CD14-positive monocyte (primary cell): Measurements from ENCODE around the gene EIF1. TPM values are rescaled to one million over a fixed set of nuclear protein-coding genes. Genes with fewer than 3 reads are reported as not detected.
"Not testable (repeated sequence)": the region's sequence is repeated elsewhere in the genome, so short reads cannot be mapped to it uniquely, and the experiment has no call there.

Source experiments
- DNase-seq, 3 donors: peaks; one replicate each; pipeline ENCODE4 v3.0.0-alpha.2; 2011 to 2022
- H2AFZ ChIP-seq: 2 replicates; pipeline ENCODE4 v1.6.0; 2012; ENCODE audit warnings: mild to moderate bottlenecking, low read depth, low read length, inconsistent platforms; ENCODE audit not compliant: insufficient read depth, poor library complexity, severe bottlenecking
- H3K27ac ChIP-seq, 2 donors: 1 replicate in 1 of 2; 2 replicates in 1 of 2; pipeline ENCODE4 v1.5.1; 2012 to 2013; ENCODE audit warnings: low read length in 2 of 2, control low read depth in 1 of 2, inconsistent platforms in 1 of 2, low read depth in 1 of 2, mild to moderate bottlenecking in 1 of 2
- H3K27me3 ChIP-seq, 2 donors: one replicate each; pipeline versions ENCODE4 v1.6.0 to v1.6.1; 2011 to 2013; ENCODE audit warnings: low read length in 2 of 2; ENCODE audit not compliant: control insufficient read depth in 2 of 2, insufficient read depth in 2 of 2
- H3K36me3 ChIP-seq, 2 donors: replicated peaks in 1 of 2; 1 replicate in 1 of 2; 2 replicates in 1 of 2; pipeline versions ENCODE4 v1.5.1 to v1.6.1; 2012 to 2013; ENCODE audit warnings: low read length in 2 of 2, control low read depth in 1 of 2, inconsistent platforms in 1 of 2, mild to moderate bottlenecking in 1 of 2; ENCODE audit not compliant: insufficient read depth in 2 of 2, control insufficient read depth in 1 of 2
- H3K4me1 ChIP-seq, 2 donors: 1 replicate in 1 of 2; 2 replicates in 1 of 2; pipeline versions ENCODE4 v1.5.1 to v1.6.1; 2012 to 2013; ENCODE audit warnings: low read length in 2 of 2, control low read depth in 1 of 2, inconsistent platforms in 1 of 2, mild to moderate bottlenecking in 1 of 2, moderate library complexity in 1 of 2; ENCODE audit not compliant: insufficient read depth in 2 of 2, control insufficient read depth in 1 of 2
- H3K4me2 ChIP-seq: replicated peaks from 2 replicates; pipeline ENCODE3; 2012; ENCODE audit warnings: low read length, moderate library complexity, mild to moderate bottlenecking; ENCODE audit not compliant: poor library complexity, severe bottlenecking; ENCODE audit errors: extremely low read depth
- H3K4me3 ChIP-seq, 3 experiments: fragments of 200-600 bp in 1 of 3; sonication (generic) in 1 of 3; replicated peaks in 1 of 3; 1 replicate in 2 of 3; 2 replicates in 1 of 3; pipeline ENCODE4 v1.5.1; 2011 to 2013; ENCODE audit warnings: low read length in 3 of 3, mild to moderate bottlenecking in 3 of 3, control low read depth in 2 of 3, low read depth in 2 of 3, inconsistent platforms in 1 of 3, moderate library complexity in 1 of 3
- H3K79me2 ChIP-seq: 2 replicates; pipeline ENCODE4 v1.6.0; 2012; ENCODE audit warnings: mild to moderate bottlenecking, control low read depth, inconsistent platforms, low read length, moderate library complexity; ENCODE audit not compliant: insufficient read depth
- H3K9ac ChIP-seq: 2 replicates; pipeline ENCODE4 v1.6.0; 2017; ENCODE audit warnings: low read length, mild to moderate bottlenecking; ENCODE audit not compliant: insufficient read depth, poor library complexity, severe bottlenecking
- H3K9me3 ChIP-seq, 2 donors: replicated peaks in 1 of 2; 1 replicate in 1 of 2; 2 replicates in 1 of 2; pipeline versions ENCODE4 v1.5.1 to v1.6.1; 2012 to 2013; ENCODE audit warnings: low read length in 2 of 2, control low read depth in 1 of 2; ENCODE audit not compliant: control insufficient read depth in 1 of 2, insufficient read depth in 1 of 2
- H4K20me1 ChIP-seq: 2 replicates; pipeline ENCODE4 v1.6.0; 2012; ENCODE audit warnings: mild to moderate bottlenecking, low read length, control low read depth, moderate library complexity; ENCODE audit not compliant: insufficient read depth
- H3K27ac Mint-ChIP-seq, 7 donors: one replicate each; pipeline ENCODE4 v1.8.0; 2020; ENCODE audit warnings: mild to moderate bottlenecking in 7 of 7, mixed read lengths in 7 of 7, moderate library complexity in 6 of 7, inconsistent platforms in 2 of 7
- H3K27me3 Mint-ChIP-seq, 3 donors: one replicate each; pipeline ENCODE4 v1.8.0; 2021 to 2022; ENCODE audit warnings: low read depth in 3 of 3, mild to moderate bottlenecking in 3 of 3, mixed read lengths in 3 of 3, moderate library complexity in 3 of 3, inconsistent platforms in 1 of 3
- H3K36me3 Mint-ChIP-seq, 2 donors: one replicate each; pipeline ENCODE4 v1.8.0; 2020; ENCODE audit warnings: mixed read lengths in 2 of 2, inconsistent platforms in 1 of 2, mild to moderate bottlenecking in 1 of 2
- H3K4me1 Mint-ChIP-seq: one replicate; pipeline ENCODE4 v1.8.0; 2020; ENCODE audit warnings: mild to moderate bottlenecking, mixed read lengths
- H3K4me3 Mint-ChIP-seq, 2 donors: one replicate each; pipeline ENCODE4 v1.8.0; 2020; ENCODE audit warnings: mild to moderate bottlenecking in 2 of 2, mixed read lengths in 2 of 2, moderate library complexity in 1 of 2
- H3K9me3 Mint-ChIP-seq, 7 donors: one replicate each; pipeline ENCODE4 v1.8.0; 2020 to 2022; ENCODE audit warnings: mixed read lengths in 7 of 7, mild to moderate bottlenecking in 6 of 7, moderate library complexity in 6 of 7, inconsistent platforms in 2 of 7
- WGBS: methylation state at CpG from one replicate; pipeline ENCODE4 v1.1.5; 2013; ENCODE audit warnings: missing lambda C conversion rate; ENCODE audit not compliant: insufficient coverage; 5-methylcytosine and 5-hydroxymethylcytosine counted together
- intact Hi-C, 2 donors: fragments of 100-400 bp; cut with micrococcal nuclease; formaldehyde crosslinking; loops; one replicate each; pipeline versions ENCODE4 v1.15.0 to v1.15.1; 2023
- polyA plus RNA-seq, 3 donors: library from polyadenylated mRNA; depleted of rRNA in 1 of 3; unstranded in 2 of 3; stranded (reverse) in 1 of 3; fragments of 300-500 nt in 2 of 3; fragments of >200 nt in 1 of 3; fragmentation: Illumina TruSeq in 2 of 3; gene quantifications; 1 replicate in 2 of 3; 2 replicates in 1 of 3; pipeline ENCODE4 v1.2.3, GENCODE V29; 2012 to 2021
- TF ChIP-seq, protein P1 (sequence below): fragments of 200-600 bp; IDR thresholded peaks from one replicate; pipeline ENCODE4 v1.8.0; 2022; ENCODE audit warnings: antibody characterized with exemption, mild to moderate bottlenecking

The EIF1 gene
- polyA plus RNA-seq, 3 donors: 1,176 to 1,536 (median 1,425) TPM

GRCh38 chr17:41638941-41639340 lies 49.7 kb upstream of the EIF1 start:
- Mint-ChIP-seq H3K9me3 (no peaks in the 10 kb centered on the region), H3K4me3 (no peak overlapping the region), H3K4me1 (peaks cover 9% of the 10 kb centered on the region), H3K27me3 (peaks cover 0 to 4% (median 0%) of the 10 kb centered on the region in 3 donors), H3K27ac (no peak overlapping the region), H3K36me3 (no peaks in the 10 kb centered on the region)
- H3K27me3 ChIP-seq: no peaks in the 10 kb centered on the region
- H3K36me3 ChIP-seq: no peaks in the 10 kb centered on the region
- 38% methylated on average over 3 of the region's 6 CpGs for WGBS
- no peak overlapping the region for H3K4me2 ChIP-seq
- H3K79me2 ChIP-seq: no peaks in the 10 kb centered on the region
- H3K9ac ChIP-seq: no peak overlapping the region
- intact Hi-C loops: no loop called here
- H3K27ac ChIP-seq: no peak overlapping the region
- DNase-seq: no peak
- no peak overlapping the region for H3K4me3 ChIP-seq
- H2AFZ ChIP-seq: no peak overlapping the region
- peaks cover 4 to 7% of the 10 kb centered on the region in 2 donors for H3K4me1 ChIP-seq
- no peaks in the 10 kb centered on the region for H4K20me1 ChIP-seq
- TF ChIP-seq, protein P1, sequence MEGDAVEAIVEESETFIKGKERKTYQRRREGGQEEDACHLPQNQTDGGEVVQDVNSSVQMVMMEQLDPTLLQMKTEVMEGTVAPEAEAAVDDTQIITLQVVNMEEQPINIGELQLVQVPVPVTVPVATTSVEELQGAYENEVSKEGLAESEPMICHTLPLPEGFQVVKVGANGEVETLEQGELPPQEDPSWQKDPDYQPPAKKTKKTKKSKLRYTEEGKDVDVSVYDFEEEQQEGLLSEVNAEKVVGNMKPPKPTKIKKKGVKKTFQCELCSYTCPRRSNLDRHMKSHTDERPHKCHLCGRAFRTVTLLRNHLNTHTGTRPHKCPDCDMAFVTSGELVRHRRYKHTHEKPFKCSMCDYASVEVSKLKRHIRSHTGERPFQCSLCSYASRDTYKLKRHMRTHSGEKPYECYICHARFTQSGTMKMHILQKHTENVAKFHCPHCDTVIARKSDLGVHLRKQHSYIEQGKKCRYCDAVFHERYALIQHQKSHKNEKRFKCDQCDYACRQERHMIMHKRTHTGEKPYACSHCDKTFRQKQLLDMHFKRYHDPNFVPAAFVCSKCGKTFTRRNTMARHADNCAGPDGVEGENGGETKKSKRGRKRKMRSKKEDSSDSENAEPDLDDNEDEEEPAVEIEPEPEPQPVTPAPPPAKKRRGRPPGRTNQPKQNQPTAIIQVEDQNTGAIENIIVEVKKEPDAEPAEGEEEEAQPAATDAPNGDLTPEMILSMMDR: no peak
- H3K9me3 ChIP-seq: no peaks in the 10 kb centered on the region

DNA sequence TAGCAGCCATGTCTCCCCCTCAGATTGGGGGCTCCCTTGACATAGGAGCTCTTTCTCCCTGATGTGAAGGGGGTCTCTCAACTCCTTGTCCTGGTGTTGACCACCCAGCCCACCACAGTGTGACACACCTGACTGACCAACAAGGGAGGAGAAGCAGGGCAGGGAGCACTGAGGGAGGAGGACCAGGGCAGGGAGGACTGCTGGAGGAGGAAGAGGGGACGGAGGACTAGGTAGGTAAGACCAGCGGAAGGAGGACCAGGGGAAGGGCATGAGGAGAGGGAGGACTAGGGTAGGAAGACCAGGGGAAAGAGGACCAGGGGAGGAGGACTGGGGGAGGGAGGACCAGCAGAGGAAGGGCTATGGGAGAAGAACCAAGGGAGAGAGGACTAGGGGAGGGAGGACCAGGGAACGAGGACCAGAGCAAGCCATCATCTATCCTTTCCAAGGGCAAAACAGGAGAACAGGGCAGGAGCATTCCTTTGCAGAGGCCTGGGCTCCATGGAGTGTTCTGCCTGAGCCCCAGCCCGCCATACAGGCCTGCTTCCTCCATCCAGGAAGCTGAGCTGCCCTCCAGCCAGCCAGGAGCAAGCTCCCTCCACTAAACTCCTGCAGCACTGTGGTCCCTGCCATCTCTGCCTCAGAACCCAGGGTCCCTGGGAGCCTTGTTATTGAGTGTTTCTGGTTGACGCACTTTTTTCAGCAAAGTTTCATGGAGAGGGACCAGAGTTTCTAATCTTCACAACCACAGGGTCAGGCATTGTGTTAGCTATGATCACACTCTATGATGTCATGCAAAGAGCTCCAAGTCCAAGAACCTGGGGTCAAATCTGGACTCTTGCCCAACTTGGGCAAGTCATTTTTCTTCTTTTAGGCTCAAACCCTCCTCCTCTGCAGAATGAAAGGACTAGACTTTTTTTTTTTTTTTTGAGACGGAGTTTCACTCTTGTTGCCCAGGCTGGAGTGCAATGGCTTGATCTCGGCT lies 48.9 kb upstream of the EIF1 start:
- Histone ChIP-seq H2AFZ (no peak overlapping the region), H3K36me3 (no peaks in the 10 kb centered on the region), H3K4me2 (no peak overlapping the region), H3K9me3 (no peaks in the 10 kb centered on the region), H3K79me2 (no peaks in the 10 kb centered on the region), H3K4me1 (peaks cover 6 to 9% of the 10 kb centered on the region in 2 donors), H3K9ac (no peak overlapping the region), H3K4me3 (no peak overlapping the region), H3K27ac (no peak overlapping the region), H4K20me1 (no peaks in the 10 kb centered on the region), H3K27me3 (no peaks in the 10 kb centered on the region)
- Mint-ChIP-seq H3K9me3 (no peaks in the 10 kb centered on the region), H3K27ac (no peak overlapping the region), H3K4me1 (peaks cover 9% of the 10 kb centered on the region), H3K27me3 (peaks cover 0 to 4% (median 0%) of the 10 kb centered on the region in 3 donors), H3K4me3 (no peak overlapping the region), H3K36me3 (no peaks in the 10 kb centered on the region)
- intact Hi-C loops: no loop called here
- 90% methylated on average over 4 of the region's 7 CpGs for WGBS
- TF ChIP-seq, protein P1: no peak
- DNase-seq: no peak

DNA sequence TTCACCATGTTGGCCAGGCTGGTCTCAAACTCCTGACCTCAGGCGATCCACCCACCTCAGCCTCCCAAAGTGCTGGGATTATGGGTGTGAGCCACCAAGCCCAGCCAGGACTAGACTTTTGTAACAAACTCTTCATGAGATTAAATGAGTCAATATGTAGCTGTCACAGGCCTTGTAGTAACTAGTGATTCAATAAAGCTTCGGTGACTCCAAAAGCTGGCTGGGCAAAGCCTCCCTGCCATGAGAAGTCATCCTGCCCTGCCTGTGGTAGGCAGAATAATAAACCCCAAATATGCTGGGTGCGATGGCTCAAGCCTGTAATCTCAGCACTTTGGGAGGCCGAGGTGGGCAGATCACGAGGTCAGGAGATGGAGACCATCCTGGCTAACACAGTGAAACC lies 48.1 kb upstream of the EIF1 start:
- H3K4me1 ChIP-seq: peaks cover 15 to 18% of the 10 kb centered on the region in 2 donors
- H3K36me3 ChIP-seq, H3K4me2 ChIP-seq, H3K4me3 Mint-ChIP-seq, H3K4me3 ChIP-seq, H3K9ac ChIP-seq, H3K27ac ChIP-seq, H3K36me3 Mint-ChIP-seq, DNase-seq, H2AFZ ChIP-seq, H4K20me1 ChIP-seq, H3K9me3 ChIP-seq, H3K27me3 Mint-ChIP-seq, H3K27me3 ChIP-seq, H3K79me2 ChIP-seq, H3K9me3 Mint-ChIP-seq, intact Hi-C loops, H3K27ac Mint-ChIP-seq: not testable (repeated sequence)
- H3K4me1 Mint-ChIP-seq: peaks cover 17% of the 10 kb centered on the region
- WGBS: 100% methylated on average over 2 of the region's 5 CpGs
